ENCODE measurements around the gene RRAGB. TPM values are rescaled to one million over a fixed set of nuclear protein-coding genes. Genes with fewer than 3 reads are reported as not detected.
"Not testable (repeated sequence)": the region's sequence is repeated elsewhere in the genome, so short reads cannot be mapped to it uniquely, and the experiment has no call there.

RRAGB gene
- total RNA-seq, result 10 to 100 TPM; 13.7 to 50.3 (median 27.6) TPM

- ATAC-seq (ENCODE audit: low FRiP score in 2 of 2) (peak; percentile 98 to 100), DNase-seq (peak; percentile 95 to 96)
- Histone ChIP-seq H3K4me3 (peak within 1 kb of the TSS; percentile 18 to 78 (median 58)), H3K27me3 (no peaks in the 10 kb centered on the region), H3K9me3 (no peaks in the 10 kb centered on the region), H3K4me1 (peaks cover 0 to 15% (median 2%) of the 10 kb centered on the region in 4 donors), H3K36me3 (peaks cover 0 to 7% (median 0%) of the 10 kb centered on the region in 4 donors), H3K27ac (peak within 1 kb of the TSS; percentile 86 to 88 (median 86))
- WGBS, 2 donors, result 1 to 40% methylated on average over 14 to 45 of the region's 46 CpGs
- peak; percentile 37 to 64 (median 47) for TF ChIP-seq CTCF (IDR thresholded peaks at IDR 0.05)
- TF ChIP-seq EP300 (IDR thresholded peaks at IDR 0.05), result no peak
- TF ChIP-seq POLR2A (IDR thresholded peaks at IDR 0.05), result peak in 3 of 4 donors; percentile 38 to 60 (median 57)
- peak; percentile 14 to 73 for TF ChIP-seq POLR2AphosphoS5 (IDR thresholded peaks at IDR 0.05)
Observed at GRCh38 chrX:55717521-55718497, at the start of gene RRAGB. TSS of gene RRAGB (plus strand) at chrX:55717749. CDS start at chrX:55718328, 579 bp downstream.

GRCh38 chrX:55668084-55668483 lies 49.5 kb upstream of the RRAGB start:
- no peak for TF ChIP-seq POLR2AphosphoS5 (IDR thresholded peaks at IDR 0.05)
- no peak for TF ChIP-seq EP300 (IDR thresholded peaks at IDR 0.05)
- no peak for TF ChIP-seq CTCF (IDR thresholded peaks at IDR 0.05)
- no peak for TF ChIP-seq POLR2A (IDR thresholded peaks at IDR 0.05)

GRCh38 chrX:55688579-55688978 lies 29.0 kb upstream of the RRAGB start:
- not testable (repeated sequence) for H3K9me3 ChIP-seq; H3K27ac ChIP-seq; ATAC-seq (ENCODE audit: low FRiP score in 2 of 2); H3K27me3 ChIP-seq; H3K36me3 ChIP-seq; H3K4me1 ChIP-seq; H3K4me3 ChIP-seq; DNase-seq
- 82% methylated on average over 10 of the region's 10 CpGs; no CpG with 5 or more reads in 1 of the 2 donors for WGBS, 2 donors

More at GRCh38 chrX:55668084-55668483, 49.5 kb upstream of the RRAGB start:
- H3K9me3 ChIP-seq, result peaks cover 0 to 7% (median 0%) of the 10 kb centered on the region in 4 donors
- H3K4me1 ChIP-seq, result no peaks in the 10 kb centered on the region
- no peaks in the 10 kb centered on the region for H3K27me3 ChIP-seq
- DNase-seq (no peak), ATAC-seq (ENCODE audit: low FRiP score in 2 of 2) (no peak)
- no peak overlapping the region for H3K4me3 ChIP-seq
- H3K36me3 ChIP-seq, result no peaks in the 10 kb centered on the region
- H3K27ac ChIP-seq, result no peak overlapping the region
- 33 to 63% methylated on average over 1 of the region's 1 CpG for WGBS, 2 donors

GRCh38 chrX:55695227-55696018 lies 22.1 kb upstream of the RRAGB start:
- H3K4me3 ChIP-seq, result no peak overlapping the region
- WGBS, 2 donors, result 67 to 74% methylated on average over 5 of the region's 5 CpGs

More at GRCh38 chrX:55695227-55696018, 22.1 kb upstream of the RRAGB start:
- Histone ChIP-seq H3K9me3 (no peaks in the 10 kb centered on the region), H3K36me3 (no peaks in the 10 kb centered on the region), H3K27me3 (no peaks in the 10 kb centered on the region), H3K27ac (no peak overlapping the region), H3K4me1 (no peaks in the 10 kb centered on the region)
- TF ChIP-seq POLR2AphosphoS5 (IDR thresholded peaks at IDR 0.05) (no peak), EP300 (IDR thresholded peaks at IDR 0.05) (no peak), CTCF (IDR thresholded peaks at IDR 0.05) (no peak), POLR2A (IDR thresholded peaks at IDR 0.05) (no peak)
- ATAC-seq (ENCODE audit: low FRiP score in 2 of 2) (no peak), DNase-seq (no peak)

All from upper lobe of left lung (tissue), 6 donors.